PFSK-1 (cell line): Measurements from ENCODE around the gene JMY.

Experiments used
- POLR2AphosphoS5 ChIP-seq: IDR thresholded peaks from 2 replicates; pipeline ENCODE4 v1.6.1; 2012; ENCODE audit warnings: low read depth, mild to moderate bottlenecking, control low read depth, low read length, moderate library complexity
- TAF1 ChIP-seq: IDR thresholded peaks from 2 replicates; pipeline ENCODE4 v1.6.1; 2012; ENCODE audit warnings: low read length, control low read depth, borderline replicate concordance; ENCODE audit not compliant: insufficient read depth
- TF ChIP-seq, protein P1 (sequence below), 2 experiments: IDR thresholded peaks; 2 replicates each; pipeline versions ENCODE4 v1.6.1 to v1.8.0; 2011 to 2012; ENCODE audit warnings: low read depth in 2 of 2, low read length in 2 of 2, control low read depth in 1 of 2, inconsistent platforms in 1 of 2, mild to moderate bottlenecking in 1 of 2, moderate library complexity in 1 of 2; ENCODE audit not compliant: insufficient read depth in 1 of 2

GRCh38 chr5:79261897-79262296 lies 26.0 kb downstream of the JMY start:
- TF ChIP-seq, protein P1, sequence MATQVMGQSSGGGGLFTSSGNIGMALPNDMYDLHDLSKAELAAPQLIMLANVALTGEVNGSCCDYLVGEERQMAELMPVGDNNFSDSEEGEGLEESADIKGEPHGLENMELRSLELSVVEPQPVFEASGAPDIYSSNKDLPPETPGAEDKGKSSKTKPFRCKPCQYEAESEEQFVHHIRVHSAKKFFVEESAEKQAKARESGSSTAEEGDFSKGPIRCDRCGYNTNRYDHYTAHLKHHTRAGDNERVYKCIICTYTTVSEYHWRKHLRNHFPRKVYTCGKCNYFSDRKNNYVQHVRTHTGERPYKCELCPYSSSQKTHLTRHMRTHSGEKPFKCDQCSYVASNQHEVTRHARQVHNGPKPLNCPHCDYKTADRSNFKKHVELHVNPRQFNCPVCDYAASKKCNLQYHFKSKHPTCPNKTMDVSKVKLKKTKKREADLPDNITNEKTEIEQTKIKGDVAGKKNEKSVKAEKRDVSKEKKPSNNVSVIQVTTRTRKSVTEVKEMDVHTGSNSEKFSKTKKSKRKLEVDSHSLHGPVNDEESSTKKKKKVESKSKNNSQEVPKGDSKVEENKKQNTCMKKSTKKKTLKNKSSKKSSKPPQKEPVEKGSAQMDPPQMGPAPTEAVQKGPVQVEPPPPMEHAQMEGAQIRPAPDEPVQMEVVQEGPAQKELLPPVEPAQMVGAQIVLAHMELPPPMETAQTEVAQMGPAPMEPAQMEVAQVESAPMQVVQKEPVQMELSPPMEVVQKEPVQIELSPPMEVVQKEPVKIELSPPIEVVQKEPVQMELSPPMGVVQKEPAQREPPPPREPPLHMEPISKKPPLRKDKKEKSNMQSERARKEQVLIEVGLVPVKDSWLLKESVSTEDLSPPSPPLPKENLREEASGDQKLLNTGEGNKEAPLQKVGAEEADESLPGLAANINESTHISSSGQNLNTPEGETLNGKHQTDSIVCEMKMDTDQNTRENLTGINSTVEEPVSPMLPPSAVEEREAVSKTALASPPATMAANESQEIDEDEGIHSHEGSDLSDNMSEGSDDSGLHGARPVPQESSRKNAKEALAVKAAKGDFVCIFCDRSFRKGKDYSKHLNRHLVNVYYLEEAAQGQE (IDR thresholded peaks at IDR 0.05; ENCODE audit: insufficient read depth in 1 of 2, low read depth in 2 of 2, low read length in 2 of 2) = no peak
- no peak for TF ChIP-seq TAF1
- TF ChIP-seq POLR2AphosphoS5 = no peak
